SK-N-MC (cell line): ENCODE data around the gene CPVL.

Experiments used
- DNase-seq: peaks from one replicate; pipeline ENCODE4 v3.0.0-alpha.2; 2011; ENCODE audit warnings: low read depth, low spot score
- H3K27ac ChIP-seq: fragments of 200-600 bp; sonication (generic); 2 replicates; pipeline ENCODE4 v1.5.1; 2016; ENCODE audit warnings: mixed run types
- H3K36me3 ChIP-seq: fragments of 200-600 bp; sonication (generic); 2 replicates; pipeline ENCODE4 v1.6.1; 2017; ENCODE audit warnings: antibody characterized with exemption, low read length, mixed read lengths; ENCODE audit not compliant: insufficient read depth
- H3K4me3 ChIP-seq: fragments of 200-600 bp; sonication (generic); 2 replicates; pipeline ENCODE4 v1.5.1; 2016
- H3K9ac ChIP-seq: fragments of 200-600 bp; sonication (generic); 2 replicates; pipeline ENCODE4 v1.8.0; 2017; ENCODE audit warnings: mixed run types, mixed read lengths; ENCODE audit not compliant: insufficient read length
- H3K9me3 ChIP-seq: fragments of 200-600 bp; sonication (generic); 2 replicates; pipeline ENCODE4 v1.6.1; 2017; ENCODE audit warnings: low read depth, mild to moderate bottlenecking, antibody characterized with exemption, low read length, moderate library complexity, mixed read lengths
- EZH2 ChIP-seq: fragments of 200-600 bp; sonication (generic); IDR thresholded peaks from one replicate; pipeline ENCODE4 v1.6.1; 2017; ENCODE audit warnings: antibody characterized with exemption
- FOXP2 ChIP-seq: optimal IDR thresholded peaks from 2 replicates; pipeline ENCODE3; 2011; ENCODE audit warnings: mild to moderate bottlenecking, moderate library complexity; ENCODE audit not compliant: insufficient read depth; ENCODE audit errors: extremely low read length, control extremely low read depth
- POLR2AphosphoS5 ChIP-seq: IDR thresholded peaks from 2 replicates; pipeline ENCODE4 v1.6.1; 2012; ENCODE audit warnings: mild to moderate bottlenecking, low read depth, low read length, borderline replicate concordance

The CPVL gene

DNA sequence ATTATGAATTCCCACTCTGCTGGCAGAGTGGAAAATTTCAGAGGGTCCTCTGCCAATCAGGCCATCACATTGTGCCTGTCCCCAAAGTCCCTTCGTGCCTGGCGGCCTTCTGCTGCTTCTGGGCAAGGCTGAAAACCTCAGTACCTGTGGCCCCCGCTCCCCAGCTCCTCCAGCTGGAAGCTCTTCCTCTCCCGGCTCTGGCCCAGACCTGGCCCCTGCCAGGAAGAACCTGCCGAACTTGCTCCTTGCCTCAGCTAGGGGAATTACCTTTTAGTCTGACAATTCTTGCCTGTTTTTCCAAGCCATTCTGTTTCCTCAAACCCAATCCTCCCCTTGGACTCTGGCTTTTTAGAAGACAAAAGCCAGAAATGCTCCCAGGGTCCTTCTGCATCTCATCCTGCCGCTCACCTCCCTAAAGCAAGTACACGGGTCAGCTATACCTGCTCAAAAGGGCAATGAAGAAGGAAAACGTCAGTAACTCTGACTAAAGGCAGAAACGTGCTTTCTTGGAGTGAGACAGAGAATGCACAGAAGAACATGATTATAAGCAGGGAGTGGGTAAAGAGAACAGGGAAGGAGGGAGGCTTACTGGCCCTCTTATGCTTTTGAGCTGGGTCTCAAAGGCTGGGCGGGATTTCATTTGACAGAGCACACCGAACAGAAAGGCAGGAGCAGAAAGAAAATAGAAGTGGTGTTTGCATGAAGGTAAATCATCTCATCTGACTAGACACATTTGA, 160.1 kb downstream of the CPVL start:
- Histone ChIP-seq H3K4me3 (no peak overlapping the region), H3K36me3 (no peaks in the 10 kb centered on the region), H3K9ac (no peak overlapping the region), H3K9me3 (no peaks in the 10 kb centered on the region), H3K27ac (no peak overlapping the region)
- DNase-seq, result no peak
- TF ChIP-seq POLR2AphosphoS5 (no peak), FOXP2 (no peak), EZH2 (no peak)

DNA sequence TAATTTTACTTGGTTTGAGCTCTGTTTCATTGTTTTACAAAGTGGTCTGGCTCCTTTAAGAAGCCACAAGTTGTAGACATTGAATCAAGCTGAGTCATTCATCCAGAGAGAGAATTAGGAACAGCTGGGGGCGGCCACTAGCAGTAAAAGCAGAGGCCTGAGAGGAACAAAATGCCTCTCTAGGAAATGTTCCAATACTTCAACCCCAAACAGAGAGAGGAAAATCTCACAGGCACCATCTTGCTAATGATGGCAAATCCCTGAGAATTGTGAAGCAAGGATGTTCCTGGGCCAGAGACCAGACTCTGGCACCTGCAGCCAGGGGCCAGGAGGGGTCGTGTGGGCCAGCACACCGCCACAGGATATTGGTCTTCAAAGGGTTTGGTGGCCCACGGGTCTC, 161.7 kb downstream of the CPVL start:
- Histone ChIP-seq H3K4me3 (peak overlapping the region; percentile 7; the same call in 1 of the 2 replicates), H3K9ac (peak overlapping the region; percentile 19), H3K36me3 (no peaks in the 10 kb centered on the region), H3K9me3 (no peaks in the 10 kb centered on the region), H3K27ac (peak overlapping the region; percentile 78)
- DNase-seq, result peak; percentile 50
- TF ChIP-seq POLR2AphosphoS5, result no peak
- TF ChIP-seq FOXP2, result no peak
- no peak for TF ChIP-seq EZH2

DNA sequence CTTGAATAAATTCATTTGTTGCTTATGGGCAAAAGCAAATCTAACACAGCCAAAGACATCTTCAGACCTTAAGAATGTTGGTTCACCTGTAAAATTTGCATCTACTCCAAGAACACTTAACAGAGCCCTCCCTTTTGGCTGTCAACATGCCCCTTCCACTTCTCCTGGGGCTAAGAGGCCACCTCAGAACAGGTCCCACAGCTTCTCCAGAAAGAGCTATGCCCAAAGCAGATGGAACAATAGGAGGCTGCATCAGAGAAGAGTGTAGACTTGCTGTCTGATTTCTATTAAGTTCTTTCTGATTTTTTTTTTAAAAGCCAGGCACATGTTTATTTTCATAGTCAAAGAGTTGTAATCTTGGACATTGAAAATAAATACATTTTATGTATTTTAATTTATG, 162.1 kb downstream of the CPVL start:
- Histone ChIP-seq H3K9ac (peak overlapping the region; percentile 19), H3K9me3 (no peaks in the 10 kb centered on the region), H3K27ac (peak overlapping the region; percentile 78), H3K36me3 (no peaks in the 10 kb centered on the region), H3K4me3 (no peak overlapping the region)
- no peak for DNase-seq
- TF ChIP-seq EZH2, result no peak
- TF ChIP-seq POLR2AphosphoS5, result no peak
- no peak for TF ChIP-seq FOXP2

DNA sequence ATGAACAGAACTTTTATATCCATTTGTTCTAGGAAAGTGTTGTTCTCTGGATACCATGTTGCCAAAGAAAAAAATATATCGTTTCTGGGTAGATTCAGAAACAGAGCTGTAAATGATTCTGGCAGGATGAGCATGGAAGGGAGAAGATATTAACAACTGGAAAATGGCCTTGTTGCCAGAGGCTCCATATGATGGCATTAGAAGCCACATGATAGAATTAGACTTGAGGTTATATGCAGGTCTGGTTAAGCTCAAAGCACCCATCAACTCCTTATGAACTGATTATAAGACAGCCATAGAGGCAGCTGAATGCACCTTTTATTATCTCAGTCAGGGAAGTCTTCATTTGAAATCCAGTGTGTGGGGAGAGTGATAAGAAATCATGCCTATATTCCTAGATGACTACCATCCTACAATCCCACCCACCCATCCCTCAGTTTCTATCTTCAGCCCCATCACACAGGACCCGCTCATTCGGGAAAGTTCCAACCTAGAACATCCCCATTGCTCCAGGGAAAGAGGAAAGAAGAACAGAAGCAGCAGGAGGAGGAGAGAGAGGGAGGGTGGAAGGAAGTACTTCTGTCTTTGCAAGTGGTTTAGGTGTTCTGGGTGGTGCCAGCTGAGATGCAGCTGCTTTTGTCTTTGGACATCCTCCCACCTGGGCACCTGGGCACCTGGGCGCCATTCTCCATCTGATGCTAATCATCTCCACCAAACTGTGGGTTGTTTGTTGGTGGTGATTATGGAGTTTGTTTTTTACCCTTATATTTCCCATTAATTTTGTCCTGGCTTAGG, 162.7 kb downstream of the CPVL start:
- Histone ChIP-seq H3K9me3 (no peaks in the 10 kb centered on the region), H3K27ac (peak overlapping the region; percentile 78; the same call in 1 of the 2 replicates), H3K4me3 (no peak overlapping the region), H3K9ac (no peak overlapping the region), H3K36me3 (no peaks in the 10 kb centered on the region)
- TF ChIP-seq POLR2AphosphoS5, result no peak
- TF ChIP-seq FOXP2, result no peak
- TF ChIP-seq EZH2, result no peak
- no peak for DNase-seq

DNA sequence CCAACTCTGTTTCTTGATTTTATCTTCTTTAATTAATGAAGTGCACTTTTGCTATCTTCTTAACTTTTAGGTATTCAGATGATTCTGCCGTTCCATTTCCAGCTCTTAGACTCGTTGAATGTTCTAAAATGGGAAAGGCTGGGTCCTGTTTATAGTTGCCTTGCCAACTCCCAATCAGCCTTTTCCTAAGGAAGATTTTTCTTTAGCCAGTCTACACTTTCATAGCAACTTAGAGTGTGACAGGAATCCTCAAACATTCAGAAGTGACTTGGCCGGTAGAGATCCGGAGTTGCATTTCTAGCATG, 165.2 kb downstream of the CPVL start:
- Histone ChIP-seq H3K9ac (no peak overlapping the region), H3K4me3 (no peak overlapping the region), H3K36me3 (no peaks in the 10 kb centered on the region), H3K27ac (peak overlapping the region; percentile 11; the same call in 1 of the 2 replicates), H3K9me3 (no peaks in the 10 kb centered on the region)
- TF ChIP-seq POLR2AphosphoS5, result no peak
- TF ChIP-seq EZH2, result no peak
- TF ChIP-seq FOXP2, result no peak
- no peak for DNase-seq

DNA sequence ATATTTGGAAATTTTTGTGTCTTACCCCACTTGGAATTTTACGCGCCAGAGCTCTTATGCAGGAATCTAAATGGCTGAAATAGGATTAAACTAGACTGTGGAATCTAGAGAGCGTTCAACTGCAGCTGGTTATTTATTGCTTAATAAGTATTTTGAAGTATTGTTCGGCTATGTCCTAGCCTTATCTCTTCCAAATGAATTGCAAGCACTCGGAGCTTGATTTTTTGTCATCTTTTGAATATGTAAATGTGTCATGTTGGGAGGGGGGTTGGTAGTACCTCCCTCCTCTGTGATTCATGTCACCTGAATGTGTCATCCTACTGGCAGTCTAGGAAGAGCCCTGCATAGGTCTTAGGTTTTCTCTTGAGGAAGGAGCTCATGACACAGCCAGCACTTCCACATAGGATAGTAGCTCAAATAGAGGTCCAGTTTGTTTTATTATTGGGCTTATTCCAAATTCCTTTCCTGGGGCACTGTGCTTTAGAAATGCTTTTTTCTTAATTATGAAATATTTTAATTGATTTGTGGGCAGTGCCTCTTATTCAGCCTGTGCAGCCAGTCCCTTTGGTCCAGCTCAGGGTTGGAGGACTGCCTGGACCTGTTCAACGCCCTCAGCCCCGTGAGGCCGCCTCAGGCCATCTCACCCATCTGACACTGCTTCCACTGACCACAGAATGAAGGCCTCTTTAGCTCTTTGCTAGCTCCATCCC, 165.7 kb downstream of the CPVL start:
- Histone ChIP-seq H3K9ac (no peak overlapping the region), H3K27ac (peak overlapping the region; percentile 11; the same call in 1 of the 2 replicates), H3K9me3 (no peaks in the 10 kb centered on the region), H3K36me3 (no peaks in the 10 kb centered on the region), H3K4me3 (peak overlapping the region; percentile 32; the same call in 1 of the 2 replicates)
- TF ChIP-seq EZH2 (no peak), FOXP2 (no peak), POLR2AphosphoS5 (no peak)
- no peak for DNase-seq

DNA sequence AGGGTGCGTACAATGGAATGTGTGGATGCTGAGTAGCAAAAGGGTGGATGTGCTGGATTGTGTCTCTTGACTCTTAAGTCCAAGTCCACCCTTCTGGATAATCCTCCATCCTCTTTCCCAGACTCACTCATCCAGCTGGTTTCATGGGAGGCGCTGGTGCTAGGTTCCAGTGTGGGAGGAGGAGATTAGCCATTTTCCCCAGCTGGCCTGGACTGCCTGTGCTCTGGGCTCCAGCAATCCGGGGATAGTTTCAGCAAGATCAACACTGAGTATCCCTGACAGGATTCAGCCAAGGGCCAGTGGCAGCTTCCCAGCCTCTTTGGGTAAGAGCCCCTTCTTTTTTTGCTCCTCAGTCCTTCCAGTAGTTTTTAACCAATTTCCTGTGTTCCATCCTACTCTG, 166.6 kb downstream of the CPVL start:
- Histone ChIP-seq H3K27ac (no peak overlapping the region), H3K36me3 (no peaks in the 10 kb centered on the region), H3K9me3 (no peaks in the 10 kb centered on the region), H3K4me3 (no peak overlapping the region), H3K9ac (no peak overlapping the region)
- no peak for DNase-seq
- TF ChIP-seq POLR2AphosphoS5 (no peak), FOXP2 (no peak), EZH2 (no peak)

DNA sequence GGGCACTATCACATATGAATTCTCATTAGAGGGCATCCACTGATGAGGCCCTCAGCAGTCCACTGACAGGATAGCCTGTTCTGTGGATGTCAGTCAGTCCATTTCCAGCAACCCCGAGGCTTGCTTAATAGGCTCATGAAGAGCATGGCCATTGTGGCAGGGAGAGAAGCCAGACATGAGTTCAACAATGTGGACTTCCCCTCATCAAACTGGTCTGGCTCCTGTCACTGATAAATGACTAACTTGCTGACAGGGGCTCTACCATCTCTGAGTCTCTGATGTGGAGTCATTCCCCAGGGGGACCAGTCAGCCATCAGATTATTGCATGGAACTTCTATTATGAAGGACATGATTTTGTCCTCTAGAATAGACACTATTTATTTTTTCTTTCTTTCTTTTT, 168.5 kb downstream of the CPVL start:
- no peak for DNase-seq

More for the DNA sequence above, 168.5 kb downstream of the CPVL start:
- Histone ChIP-seq H3K4me3 (no peak overlapping the region), H3K27ac (no peak overlapping the region), H3K9me3 (no peaks in the 10 kb centered on the region), H3K36me3 (no peaks in the 10 kb centered on the region), H3K9ac (no peak overlapping the region)
- no peak for TF ChIP-seq EZH2
- no peak for TF ChIP-seq POLR2AphosphoS5
- TF ChIP-seq FOXP2, result no peak
